H1 (cell line): ENCODE data around the gene EME2. TPM values are rescaled to one million over a fixed set of nuclear protein-coding genes. Genes with fewer than 3 reads are reported as not detected.

ENCODE experiments used
- CHD1 ChIP-seq: IDR thresholded peaks from 2 replicates; pipeline ENCODE4 v1.6.1; 2012; ENCODE audit warnings: low read depth, low read length, improper control_type of control experiment
- E2F6 ChIP-seq: IDR thresholded peaks from 2 replicates; pipeline ENCODE4 v1.6.1; 2012; ENCODE audit warnings: inconsistent platforms
- JUND ChIP-seq: IDR thresholded peaks from 2 replicates; pipeline ENCODE4 v1.6.1; 2011; ENCODE audit warnings: mild to moderate bottlenecking, improper control_type of control experiment, low read length
- KDM1A ChIP-seq: fragments of 200-600, 300-600 bp; sonication (generic); IDR thresholded peaks from 2 replicates; pipeline ENCODE4 v1.7.1; 2016; ENCODE audit warnings: mild to moderate bottlenecking, low read length, borderline replicate concordance
- RNF2 ChIP-seq: fragments of 200-900, 300-1000 bp; sonication (generic); IDR thresholded peaks from 2 replicates; pipeline ENCODE4 v1.7.1; 2016; ENCODE audit warnings: borderline replicate concordance, low read depth, mild to moderate bottlenecking, antibody characterized with exemption, low read length; ENCODE audit not compliant: poor library complexity, severe bottlenecking; ENCODE audit errors: missing control alignments
- RXRA ChIP-seq: IDR thresholded peaks from 2 replicates; pipeline ENCODE4 v1.6.1; 2011; ENCODE audit warnings: low read depth, mild to moderate bottlenecking, low read length, moderate library complexity; ENCODE audit not compliant: insufficient read depth
- SIRT6 ChIP-seq: IDR thresholded peaks from one replicate; pipeline ENCODE4 v1.7.1; 2012; ENCODE audit warnings: low read length, inconsistent platforms
- polyA plus RNA-seq, 7 experiments: library from polyadenylated mRNA; depleted of rRNA in 3 of 7; stranded (reverse) in 5 of 7; unstranded in 2 of 7; fragments of >200 nt in 5 of 7; fragments of 200-250 nt in 2 of 7; gene quantifications; 1 replicate in 5 of 7; 2 replicates in 1 of 7; 4 replicates in 1 of 7; pipeline versions ENCODE4 v1.2.1 to v1.2.3, GENCODE V29; 2011 to 2013; ENCODE audit warnings: missing spikeins in 2 of 7, mixed read lengths in 2 of 7
- total RNA-seq: library from RNA; stranded (reverse); fragmentation: NEBNext Ultra II Directional; extraction: Animal tissue kit (Norgen Biotek cat#: 25700); gene quantifications from 2 replicates; pipeline ENCODE4 v1.2.1, GENCODE V29; 2021

The EME2 gene
- total and polyA plus RNA-seq, 2 of the 8 experiments (the other 6 are each of a cell fraction or from before 2014, with no cell fraction given), result 13.1 to 19.7 TPM

GRCh38 chr16:1734123-1734522 is 38.5 kb upstream of the EME2 start (continued):
- TF ChIP-seq E2F6 (no peak), RNF2 (no peak), JUND (no peak), KDM1A (no peak), RXRA (no peak), CHD1 (no peak), SIRT6 (no peak)
